ENCODE data around the gene MYO3A. TPM values are rescaled to one million over a fixed set of nuclear protein-coding genes. Genes with fewer than 3 reads are reported as not detected.

MYO3A gene
- total and polyA plus RNA-seq, 2 donors (not counting 3 experiments of a cell fraction or from before 2014, with no cell fraction given) = not detected

- Histone ChIP-seq H2AFZ (ENCODE audit: low read depth, low read length) (no peak overlapping the region), H3K9me1 (replicated peaks; ENCODE audit: control insufficient read depth, extremely low read depth, insufficient read depth, low read length) (no peaks in the 10 kb centered on the region), H3K36me3 (ENCODE audit: control insufficient read depth in 2 of 2, extremely low read depth in 1 of 2, insufficient read depth in 2 of 2, low read length in 2 of 2) (no peaks in the 10 kb centered on the region), H3K4me2 (ENCODE audit: insufficient read depth, low read length) (no peak overlapping the region), H3K4me3 (replicated peaks in 1 of 3; ENCODE audit: insufficient read depth in 1 of 3, low read depth in 1 of 3, low read length in 3 of 3) (no peak overlapping the region), H3K9me3 (replicated peaks; ENCODE audit: control insufficient read depth, insufficient read depth, low read length) (no peaks in the 10 kb centered on the region), H3K79me2 (ENCODE audit: control insufficient read depth, insufficient read depth, low read length) (no peaks in the 10 kb centered on the region), H4K20me1 (replicated peaks; ENCODE audit: control insufficient read depth, extremely low read depth, insufficient read depth, low read length) (no peaks in the 10 kb centered on the region), H3K4me1 (ENCODE audit: control insufficient read depth, extremely low read depth, insufficient read depth, low read length) (no peaks in the 10 kb centered on the region), H3K9ac (replicated peaks; ENCODE audit: extremely low read depth, insufficient read depth, low read length) (no peak overlapping the region), H3K27me3 (ENCODE audit: control insufficient read depth in 2 of 2, insufficient read depth in 2 of 2, low read length in 2 of 2) (no peaks in the 10 kb centered on the region), H3K27ac (ENCODE audit: insufficient read depth, low read depth, low read length) (no peak overlapping the region)
- BruUV-seq (replicated peaks) = no TSS peak
- dilution Hi-C loops (cut with MboI; ENCODE audit: extremely low pct_ligation_motif_present, low sequenced_read_pairs) (no loop called here), intact Hi-C loops (cut with micrococcal nuclease) (no loop called here)
- ChIA-PET POLR2A (no interaction called here), CTCF (no interaction called here)
- DNase-seq (ENCODE audit: low read depth, low spot score) (no peak), FAIRE-seq (no peak)
- TF ChIP-seq, protein P1, sequence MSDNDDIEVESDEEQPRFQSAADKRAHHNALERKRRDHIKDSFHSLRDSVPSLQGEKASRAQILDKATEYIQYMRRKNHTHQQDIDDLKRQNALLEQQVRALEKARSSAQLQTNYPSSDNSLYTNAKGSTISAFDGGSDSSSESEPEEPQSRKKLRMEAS (IDR thresholded peaks at IDR 0.05; ENCODE audit: insufficient read depth, insufficient read length) = no peak
- TF ChIP-seq POLR2AphosphoS5 (IDR thresholded peaks at IDR 0.05; ENCODE audit: insufficient read depth, low read depth, low read length) = no peak
- TF ChIP-seq, protein P2, sequence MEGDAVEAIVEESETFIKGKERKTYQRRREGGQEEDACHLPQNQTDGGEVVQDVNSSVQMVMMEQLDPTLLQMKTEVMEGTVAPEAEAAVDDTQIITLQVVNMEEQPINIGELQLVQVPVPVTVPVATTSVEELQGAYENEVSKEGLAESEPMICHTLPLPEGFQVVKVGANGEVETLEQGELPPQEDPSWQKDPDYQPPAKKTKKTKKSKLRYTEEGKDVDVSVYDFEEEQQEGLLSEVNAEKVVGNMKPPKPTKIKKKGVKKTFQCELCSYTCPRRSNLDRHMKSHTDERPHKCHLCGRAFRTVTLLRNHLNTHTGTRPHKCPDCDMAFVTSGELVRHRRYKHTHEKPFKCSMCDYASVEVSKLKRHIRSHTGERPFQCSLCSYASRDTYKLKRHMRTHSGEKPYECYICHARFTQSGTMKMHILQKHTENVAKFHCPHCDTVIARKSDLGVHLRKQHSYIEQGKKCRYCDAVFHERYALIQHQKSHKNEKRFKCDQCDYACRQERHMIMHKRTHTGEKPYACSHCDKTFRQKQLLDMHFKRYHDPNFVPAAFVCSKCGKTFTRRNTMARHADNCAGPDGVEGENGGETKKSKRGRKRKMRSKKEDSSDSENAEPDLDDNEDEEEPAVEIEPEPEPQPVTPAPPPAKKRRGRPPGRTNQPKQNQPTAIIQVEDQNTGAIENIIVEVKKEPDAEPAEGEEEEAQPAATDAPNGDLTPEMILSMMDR (IDR thresholded peaks at IDR 0.05; ENCODE audit: extremely low read depth in 1 of 2, insufficient read depth in 1 of 2, low read depth in 1 of 2, low read length in 2 of 2) = no peak
- TF ChIP-seq GATA2 (IDR thresholded peaks at IDR 0.05; ENCODE audit: insufficient read depth, insufficient read length, low read depth, low read length) = no peak
- TF ChIP-seq JUN (IDR thresholded peaks at IDR 0.05; ENCODE audit: borderline replicate concordance, insufficient read depth, insufficient read length, low read depth) = no peak
- TF ChIP-seq MYC (IDR thresholded peaks at IDR 0.05; ENCODE audit: low read depth, low read length) = no peak
- TF ChIP-seq FOS (IDR thresholded peaks at IDR 0.05; ENCODE audit: borderline replicate concordance, insufficient read depth, low read length) = no peak
- no peak for TF ChIP-seq EZH2 (IDR thresholded peaks at IDR 0.05; ENCODE audit: borderline replicate concordance, low read depth, low read length, severe bottlenecking)
Observed at GRCh38 chr10:25899304-25899703, 34.7 kb upstream of the MYO3A start.

Measured in endothelial cell of umbilical vein (primary cell).